HCT116 (cell line): Measurements from ENCODE around the gene MTA3.

Experiments used
- CEBPB ChIP-seq: IDR thresholded peaks from 2 replicates; pipeline ENCODE4 v1.6.1; 2012; ENCODE audit warnings: low read depth
- CTCF ChIP-seq, 3 experiments: fragments of 200-600 bp in 1 of 3; sonication (generic) in 1 of 3; IDR thresholded peaks in 2 of 3; conservative IDR thresholded peaks in 1 of 3; 2 replicates each; pipeline ENCODE4 v1.5.1; 2012 to 2017; ENCODE audit warnings: low read depth in 2 of 3, low read length in 2 of 3, antibody characterized with exemption in 1 of 3, borderline replicate concordance in 1 of 3, control low read depth in 1 of 3, mild to moderate bottlenecking in 1 of 3, mixed read lengths in 1 of 3, mixed run types in 1 of 3, moderate library complexity in 1 of 3; ENCODE audit not compliant: insufficient read depth in 1 of 3
- EZH2phosphoT487 ChIP-seq: fragments of 200-600 bp; IDR thresholded peaks from 2 replicates; pipeline ENCODE4 v1.6.1; 2018; ENCODE audit warnings: antibody characterized with exemption, borderline replicate concordance
- JUND ChIP-seq: IDR thresholded peaks from 2 replicates; pipeline ENCODE4 v1.6.1; 2012
- POLR2A ChIP-seq: IDR thresholded peaks from 2 replicates; pipeline ENCODE4 v1.7.0; 2011; ENCODE audit warnings: borderline replicate concordance; ENCODE audit not compliant: insufficient read depth, insufficient read length; ENCODE audit errors: extremely low read depth
- POLR2AphosphoS5 ChIP-seq: IDR thresholded peaks from 2 replicates; pipeline ENCODE4 v1.6.1; 2011; ENCODE audit warnings: mild to moderate bottlenecking, low read depth, low read length, moderate library complexity
- SRF ChIP-seq: IDR thresholded peaks from 2 replicates; pipeline ENCODE4 v1.6.1; 2012; ENCODE audit warnings: low read depth
- ZNF274 ChIP-seq: fragments of 200-500 bp; sonication (Bioruptor generic); IDR thresholded peaks from 2 replicates; pipeline ENCODE4 v1.6.1; 2014; ENCODE audit warnings: mild to moderate bottlenecking, low read depth, low read length, inconsistent platforms
- TF ChIP-seq, protein P1 (sequence below): IDR thresholded peaks from 2 replicates; pipeline ENCODE4 v1.6.1; 2012; ENCODE audit warnings: low read depth
- TF ChIP-seq, protein P2 (sequence below): IDR thresholded peaks from 2 replicates; pipeline ENCODE4 v1.6.1; 2012

DNA sequence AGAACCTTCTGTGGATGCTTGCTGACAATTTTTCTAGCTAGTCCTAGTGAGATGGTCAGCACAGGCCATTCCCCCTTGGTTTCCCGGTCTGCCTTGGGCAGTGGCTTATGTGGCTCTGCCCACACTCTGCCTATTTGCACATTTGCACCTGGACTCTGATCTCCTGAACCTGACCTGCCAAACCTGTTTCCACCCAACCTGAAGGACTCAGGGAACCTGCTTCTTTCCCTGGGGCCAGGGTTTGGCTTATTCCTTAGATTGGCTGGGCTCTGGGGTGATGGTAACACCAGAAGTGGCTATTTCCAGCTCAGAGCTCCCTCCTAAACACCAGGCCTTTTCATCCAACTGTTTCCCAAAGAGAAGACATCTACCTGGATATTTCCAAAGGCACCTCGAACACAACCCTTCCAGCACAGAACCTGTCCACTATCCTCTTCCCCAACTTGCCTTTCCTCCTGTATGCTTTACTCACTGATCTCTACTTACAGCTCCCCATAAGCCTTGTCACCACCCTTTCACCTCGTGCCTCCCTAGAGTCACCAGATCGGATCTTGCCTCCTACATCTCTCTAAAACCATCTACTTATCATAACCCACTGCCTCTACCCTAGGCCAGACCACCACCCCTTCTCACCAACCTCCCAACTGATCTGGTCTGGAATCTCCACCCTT, 5.8 kb upstream of the MTA3 start:
- TF ChIP-seq CTCF (IDR thresholded peaks at IDR 0.05 in 2 of 3, conservative IDR thresholded peaks at IDR 0.05 in 1 of 3; ENCODE audit: borderline replicate concordance in 1 of 3, insufficient read depth in 1 of 3, low read depth in 2 of 3, low read length in 2 of 3) (no peak), CEBPB (no peak), POLR2AphosphoS5 (no peak), EZH2phosphoT487 (no peak), POLR2A (no peak), JUND (no peak), ZNF274 (no peak), SRF (no peak)
- TF ChIP-seq, protein P1, sequence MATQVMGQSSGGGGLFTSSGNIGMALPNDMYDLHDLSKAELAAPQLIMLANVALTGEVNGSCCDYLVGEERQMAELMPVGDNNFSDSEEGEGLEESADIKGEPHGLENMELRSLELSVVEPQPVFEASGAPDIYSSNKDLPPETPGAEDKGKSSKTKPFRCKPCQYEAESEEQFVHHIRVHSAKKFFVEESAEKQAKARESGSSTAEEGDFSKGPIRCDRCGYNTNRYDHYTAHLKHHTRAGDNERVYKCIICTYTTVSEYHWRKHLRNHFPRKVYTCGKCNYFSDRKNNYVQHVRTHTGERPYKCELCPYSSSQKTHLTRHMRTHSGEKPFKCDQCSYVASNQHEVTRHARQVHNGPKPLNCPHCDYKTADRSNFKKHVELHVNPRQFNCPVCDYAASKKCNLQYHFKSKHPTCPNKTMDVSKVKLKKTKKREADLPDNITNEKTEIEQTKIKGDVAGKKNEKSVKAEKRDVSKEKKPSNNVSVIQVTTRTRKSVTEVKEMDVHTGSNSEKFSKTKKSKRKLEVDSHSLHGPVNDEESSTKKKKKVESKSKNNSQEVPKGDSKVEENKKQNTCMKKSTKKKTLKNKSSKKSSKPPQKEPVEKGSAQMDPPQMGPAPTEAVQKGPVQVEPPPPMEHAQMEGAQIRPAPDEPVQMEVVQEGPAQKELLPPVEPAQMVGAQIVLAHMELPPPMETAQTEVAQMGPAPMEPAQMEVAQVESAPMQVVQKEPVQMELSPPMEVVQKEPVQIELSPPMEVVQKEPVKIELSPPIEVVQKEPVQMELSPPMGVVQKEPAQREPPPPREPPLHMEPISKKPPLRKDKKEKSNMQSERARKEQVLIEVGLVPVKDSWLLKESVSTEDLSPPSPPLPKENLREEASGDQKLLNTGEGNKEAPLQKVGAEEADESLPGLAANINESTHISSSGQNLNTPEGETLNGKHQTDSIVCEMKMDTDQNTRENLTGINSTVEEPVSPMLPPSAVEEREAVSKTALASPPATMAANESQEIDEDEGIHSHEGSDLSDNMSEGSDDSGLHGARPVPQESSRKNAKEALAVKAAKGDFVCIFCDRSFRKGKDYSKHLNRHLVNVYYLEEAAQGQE: no peak
- TF ChIP-seq, protein P2, sequence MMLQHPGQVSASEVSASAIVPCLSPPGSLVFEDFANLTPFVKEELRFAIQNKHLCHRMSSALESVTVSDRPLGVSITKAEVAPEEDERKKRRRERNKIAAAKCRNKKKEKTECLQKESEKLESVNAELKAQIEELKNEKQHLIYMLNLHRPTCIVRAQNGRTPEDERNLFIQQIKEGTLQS: no peak
